ENCODE results near the gene AFF2. TPM values are rescaled to one million over a fixed set of nuclear protein-coding genes. Genes with fewer than 3 reads are reported as not detected.

The AFF2 gene
- total RNA-seq, 1 experiment from 2014 or later: 0.16 TPM

GRCh38 chrX:148572337-148572736, 71.9 kb downstream of the AFF2 start:
- no peaks in the 10 kb centered on the region for H3K9me3 ChIP-seq
- ChIA-PET CTCF (no interaction called here), POLR2A (no interaction called here)
- intact Hi-C loops (cut with micrococcal nuclease; ENCODE audit: unreplicated experiment): no loop called here
- H3K27ac Mint-ChIP-seq (ENCODE audit: unreplicated experiment): no peak overlapping the region
- no peaks in the 10 kb centered on the region for H3K27me3 Mint-ChIP-seq (ENCODE audit: insufficient read depth, unreplicated experiment)
- H3K36me3 ChIP-seq (ENCODE audit: control insufficient read depth, insufficient read depth, low read length): no peaks in the 10 kb centered on the region
- H3K36me3 Mint-ChIP-seq (ENCODE audit: insufficient read depth, unreplicated experiment): no peaks in the 10 kb centered on the region
- DNase-seq: no peak
- no peak overlapping the region for H3K4me3 ChIP-seq (ENCODE audit: low read depth, low read length)
- no peaks in the 10 kb centered on the region for H3K9me3 Mint-ChIP-seq (ENCODE audit: unreplicated experiment)
- H3K4me1 ChIP-seq: no peaks in the 10 kb centered on the region
- TF ChIP-seq CTCF (IDR thresholded peaks at IDR 0.05; ENCODE audit: insufficient read depth in 1 of 2, low read depth in 1 of 2, low read length in 1 of 2, severe bottlenecking in 1 of 2, unreplicated experiment in 1 of 2): no peak
- no peaks in the 10 kb centered on the region for H3K27me3 ChIP-seq (replicated peaks; ENCODE audit: control insufficient read depth, insufficient read depth, low read length)
- H3K4me1 Mint-ChIP-seq (ENCODE audit: low read depth, unreplicated experiment): no peaks in the 10 kb centered on the region
- no TSS peak for BruUV-seq (replicated peaks)
- no peak overlapping the region for H3K4me3 Mint-ChIP-seq (ENCODE audit: unreplicated experiment)

GRCh38 chrX:148573119-148573518, 72.7 kb downstream of the AFF2 start:
- no peaks in the 10 kb centered on the region for H3K27me3 Mint-ChIP-seq (ENCODE audit: insufficient read depth, unreplicated experiment)
- H3K4me3 ChIP-seq (ENCODE audit: low read depth, low read length): no peak overlapping the region
- H3K36me3 Mint-ChIP-seq (ENCODE audit: insufficient read depth, unreplicated experiment): no peaks in the 10 kb centered on the region
- no peaks in the 10 kb centered on the region for H3K4me1 Mint-ChIP-seq (ENCODE audit: low read depth, unreplicated experiment)
- H3K9me3 ChIP-seq: no peaks in the 10 kb centered on the region
- CTCF ChIA-PET: no interaction called here
- no peaks in the 10 kb centered on the region for H3K4me1 ChIP-seq
- POLR2A ChIA-PET: no interaction called here
- no peak for TF ChIP-seq CTCF (IDR thresholded peaks at IDR 0.05; ENCODE audit: insufficient read depth in 1 of 2, low read depth in 1 of 2, low read length in 1 of 2, severe bottlenecking in 1 of 2, unreplicated experiment in 1 of 2)
- no peak overlapping the region for H3K27ac Mint-ChIP-seq (ENCODE audit: unreplicated experiment)
- H3K36me3 ChIP-seq (ENCODE audit: control insufficient read depth, insufficient read depth, low read length): no peaks in the 10 kb centered on the region
- no TSS peak for BruUV-seq (replicated peaks)
- DNase-seq: no peak
- no peaks in the 10 kb centered on the region for H3K27me3 ChIP-seq (replicated peaks; ENCODE audit: control insufficient read depth, insufficient read depth, low read length)
- no peaks in the 10 kb centered on the region for H3K9me3 Mint-ChIP-seq (ENCODE audit: unreplicated experiment)
- H3K4me3 Mint-ChIP-seq (ENCODE audit: unreplicated experiment): no peak overlapping the region
- intact Hi-C loops (cut with micrococcal nuclease; ENCODE audit: unreplicated experiment): no loop called here

- Histone ChIP-seq H3K36me3 (ENCODE audit: control insufficient read depth, insufficient read depth, low read length) (no peaks in the 10 kb centered on the region), H3K27me3 (replicated peaks; ENCODE audit: control insufficient read depth, insufficient read depth, low read length) (no peaks in the 10 kb centered on the region), H3K4me1 (no peaks in the 10 kb centered on the region), H3K9me3 (no peaks in the 10 kb centered on the region), H3K4me3 (ENCODE audit: low read depth, low read length) (no peak overlapping the region)
- ChIA-PET POLR2A (no interaction called here), CTCF (no interaction called here)
- TF ChIP-seq CTCF (IDR thresholded peaks at IDR 0.05; ENCODE audit: insufficient read depth in 1 of 2, low read depth in 1 of 2, low read length in 1 of 2, severe bottlenecking in 1 of 2, unreplicated experiment in 1 of 2): no peak
- H3K27ac Mint-ChIP-seq (ENCODE audit: unreplicated experiment): no peak overlapping the region
- no peak overlapping the region for H3K4me3 Mint-ChIP-seq (ENCODE audit: unreplicated experiment)
- no peaks in the 10 kb centered on the region for H3K27me3 Mint-ChIP-seq (ENCODE audit: insufficient read depth, unreplicated experiment)
- H3K4me1 Mint-ChIP-seq (ENCODE audit: low read depth, unreplicated experiment): no peaks in the 10 kb centered on the region
- H3K36me3 Mint-ChIP-seq (ENCODE audit: insufficient read depth, unreplicated experiment): no peaks in the 10 kb centered on the region
- BruUV-seq (replicated peaks): no TSS peak
- intact Hi-C loops (cut with micrococcal nuclease; ENCODE audit: unreplicated experiment): no loop called here
- H3K9me3 Mint-ChIP-seq (ENCODE audit: unreplicated experiment): no peaks in the 10 kb centered on the region
- no peak for DNase-seq
Observed at GRCh38 chrX:148574237-148574973, 74.0 kb downstream of the AFF2 start.
